K562 (cell line): ENCODE data around the gene PPL. TPM values are rescaled to one million over a fixed set of nuclear protein-coding genes. Genes with fewer than 3 reads are reported as not detected.

Experiments
- ATAC-seq: fragments of 200-7000 bp; cut with Tn5 transposase; 3 replicates; pipeline ENCODE4 v1.9.1; 2020; ENCODE audit warnings: moderate library complexity
- BruUV-seq: library from RNA; stranded (reverse); fragments of 400-500 nt; replicated peaks from 2 replicates; lab custom pipeline; 2021; lab: Mats Ljungman, UMichigan
- CTCF ChIA-PET: fragments of 300-600 bp; formaldehyde crosslinking; extraction: SDS; loops from one replicate; lab custom pipeline; 2021; ENCODE audit warnings: low intra/inter-chr PET ratio; lab: Yijun Ruan, JAX
- POLR2A ChIA-PET: fragments of 300-600, 350-650 bp; sonication (Branson Sonifier 250); formaldehyde crosslinking; extraction: SDS; loops from one replicate; lab custom pipeline; 2021; ENCODE audit warnings: antibody characterized with exemption, inconsistent platforms; lab: Yijun Ruan, JAX
- DNase-seq, 4 experiments: peaks; one replicate each; pipeline versions ENCODE4 v3.0.0 to v3.0.0-alpha.2; 2011 to 2018; ENCODE audit warnings: low spot score in 3 of 4, mixed read lengths in 3 of 4; ENCODE audit errors: extremely low read depth in 1 of 4
- FAIRE-seq: peaks from 2 replicates; lab custom pipeline; 2011; peaks lifted over from hg19 to GRCh38; lab: Jason Lieb, UNC
- H2AFZ ChIP-seq: 2 replicates; pipeline ENCODE4 v1.6.0; 2011; ENCODE audit warnings: low read depth, low read length, control low read depth, inconsistent platforms
- H3K27ac ChIP-seq: fragments of 200-600 bp; 3 replicates; pipeline ENCODE4 v1.8.0; 2011; ENCODE audit warnings: low read depth, mild to moderate bottlenecking, control low read depth, inconsistent platforms, low read length, moderate library complexity, mixed read lengths; ENCODE audit errors: extremely low read depth
- H3K27me3 ChIP-seq, 2 experiments: fragments of 300-600 bp in 1 of 2; 2 replicates in 1 of 2; 3 replicates in 1 of 2; pipeline versions ENCODE4 v1.6.0 to v1.8.0; 2011; ENCODE audit warnings: inconsistent platforms in 2 of 2, low read length in 2 of 2, mild to moderate bottlenecking in 1 of 2, mixed read lengths in 1 of 2, moderate library complexity in 1 of 2; ENCODE audit not compliant: control insufficient read depth in 2 of 2, insufficient read depth in 2 of 2
- H3K36me3 ChIP-seq: fragments of 300-600 bp; 3 replicates; pipeline ENCODE4 v1.8.0; 2011; ENCODE audit warnings: mild to moderate bottlenecking, low read length, inconsistent platforms; ENCODE audit not compliant: control insufficient read depth, insufficient read depth
- H3K4me1 ChIP-seq, 2 experiments: fragments of 200-600 bp in 1 of 2; replicated peaks in 1 of 2; 2 replicates in 1 of 2; 3 replicates in 1 of 2; pipeline versions ENCODE4 v1.5.1 to v1.8.0; 2011; ENCODE audit warnings: inconsistent platforms in 2 of 2, low read length in 2 of 2, mild to moderate bottlenecking in 1 of 2, mixed read lengths in 1 of 2, moderate library complexity in 1 of 2; ENCODE audit not compliant: control insufficient read depth in 2 of 2, insufficient read depth in 2 of 2
- H3K4me2 ChIP-seq: 2 replicates; pipeline ENCODE4 v1.6.1; 2011; ENCODE audit warnings: low read length, control low read depth, inconsistent platforms, mixed read lengths; ENCODE audit not compliant: insufficient read depth
- H3K4me3 ChIP-seq: fragments of 200-600 bp; sonication (generic), shearing (Covaris generic); 2 replicates; pipeline ENCODE4 v1.5.1; 2016; ENCODE audit warnings: control low read depth, inconsistent platforms
- H3K79me2 ChIP-seq: fragments of 200-600 bp; 3 replicates; pipeline ENCODE4 v1.8.0; 2011; ENCODE audit warnings: low read length, inconsistent platforms; ENCODE audit not compliant: control insufficient read depth, insufficient read depth
- H3K9ac ChIP-seq, 2 experiments: 2 replicates each; pipeline versions ENCODE4 v1.6.0 to v1.6.1; 2011; ENCODE audit warnings: low read depth in 2 of 2, low read length in 2 of 2, control low read depth in 1 of 2, inconsistent platforms in 1 of 2, mild to moderate bottlenecking in 1 of 2, mixed read lengths in 1 of 2; ENCODE audit not compliant: insufficient read depth in 1 of 2
- H3K9me1 ChIP-seq: one replicate; pipeline ENCODE4 v1.6.0; 2011; ENCODE audit warnings: inconsistent platforms, mild to moderate bottlenecking, low read length, moderate library complexity; ENCODE audit not compliant: control insufficient read depth, insufficient read depth
- H3K9me3 ChIP-seq: replicated peaks from 2 replicates; pipeline ENCODE4 v1.5.1; 2011; ENCODE audit warnings: low read depth, low read length, inconsistent platforms; ENCODE audit not compliant: control insufficient read depth, insufficient read depth
- H4K20me1 ChIP-seq: replicated peaks from 2 replicates; pipeline ENCODE4 v1.6.1; 2011; ENCODE audit warnings: low read length, inconsistent platforms, mixed read lengths; ENCODE audit not compliant: control insufficient read depth, insufficient read depth
- ARHGAP35 ChIP-seq: fragments of 450-650 bp; IDR thresholded peaks from 2 replicates; pipeline ENCODE4 v1.6.1; 2018; ENCODE audit not compliant: partially characterized antibody
- BMI1 ChIP-seq: fragments of 150-350 bp; IDR thresholded peaks from 2 replicates; pipeline ENCODE4 v1.6.1; 2014; ENCODE audit warnings: low read length
- CCNT2 ChIP-seq: IDR thresholded peaks from 2 replicates; pipeline ENCODE4 v1.6.1; 2011; ENCODE audit warnings: borderline replicate concordance, low read depth, mild to moderate bottlenecking, moderate library complexity, mixed read lengths, low read length; ENCODE audit not compliant: insufficient read length; ENCODE audit errors: extremely low read depth
- ETS2 ChIP-seq: IDR thresholded peaks from 2 replicates; pipeline ENCODE4 v1.6.1; 2016; ENCODE audit warnings: borderline replicate concordance, missing genetic modification characterization, mild to moderate bottlenecking, moderate library complexity, missing compliant biosample characterization; ENCODE audit not compliant: poor library complexity, severe bottlenecking
- MECOM ChIP-seq: fragments of 250-450 bp; sonication (Bioruptor Pico); IDR thresholded peaks from 2 replicates; pipeline ENCODE4 v1.8.0; 2022; ENCODE audit warnings: inconsistent platforms
- POLR2G ChIP-seq: fragments of 200-400 bp; formaldehyde crosslinking; IDR thresholded peaks from 2 replicates; pipeline ENCODE4 v1.6.1; 2017; ENCODE audit warnings: low read depth, mild to moderate bottlenecking, antibody characterized with exemption, low read length, moderate library complexity
- PTBP1 ChIP-seq: fragments of 200-400 bp; formaldehyde crosslinking; IDR thresholded peaks from 2 replicates; pipeline ENCODE4 v1.6.1; 2017; ENCODE audit warnings: low read depth, low read length
- RCOR1 ChIP-seq, 2 experiments: IDR thresholded peaks; 2 replicates each; pipeline ENCODE4 v1.6.1; 2012; ENCODE audit warnings: low read depth in 2 of 2, low read length in 2 of 2, borderline replicate concordance in 1 of 2, improper control_type of control experiment in 1 of 2
- SREBF2 ChIP-seq: sonication (generic); formaldehyde crosslinking; IDR thresholded peaks from 2 replicates; pipeline ENCODE4 v1.4.0; 2020; ENCODE audit warnings: mild to moderate bottlenecking, missing genetic modification reagents
- WGBS: fragments of 100-300 bp; shearing (Covaris generic); methylation state at CpG from one replicate; pipeline ENCODE4 v1.1.6; 2016; ENCODE audit warnings: low coverage, mixed read lengths; ENCODE audit not compliant: insufficient coverage; ENCODE audit errors: missing lambda C conversion rate; 5-methylcytosine and 5-hydroxymethylcytosine counted together
- in situ Hi-C: fragments of 300-500 bp; cut with MboI; formaldehyde crosslinking; loops from 4 replicates; pipeline ENCODE4 v1.15.0; 2018; ENCODE audit warnings: inconsistent platforms, mixed read lengths
- intact Hi-C: fragments of 100-400 bp; cut with micrococcal nuclease; formaldehyde crosslinking; loops from 2 replicates; pipeline ENCODE4 v1.14.2; 2022
- polyA plus RNA-seq, 8 experiments: library from polyadenylated mRNA; depleted of rRNA in 4 of 8; stranded (reverse) in 5 of 8; unstranded in 3 of 8; fragments of >200 nt; fragmentation: Nextera tagmentation in 2 of 8; fragmentation: Illumina TruSeq in 1 of 8; extraction: Ambion mirVana in 2 of 8; extraction: Trizol in 1 of 8; gene quantifications; 2 replicates each; pipeline versions ENCODE4 v1.2.1 to v1.2.3, GENCODE V29; 2011 to 2014; ENCODE audit warnings: inconsistent platforms in 1 of 8, missing spikeins in 1 of 8
- total RNA-seq, 7 experiments: library from RNA; depleted of rRNA in 6 of 7; stranded (reverse); fragments of >200 nt in 6 of 7; fragmentation: Illumina TruSeq in 2 of 7; extraction: Trizol in 2 of 7; gene quantifications; 2 replicates each; pipeline versions ENCODE4 v1.2.1 to v1.2.3, GENCODE V29; 2011 to 2021; ENCODE audit warnings: low replicate concordance in 1 of 7
- TF ChIP-seq, protein P1 (sequence below): sonication (generic); formaldehyde crosslinking; IDR thresholded peaks from 2 replicates; pipeline ENCODE4 v1.8.0; 2022; ENCODE audit warnings: missing genetic modification reagents, mild to moderate bottlenecking, moderate library complexity, borderline replicate concordance

Gene PPL
- total and polyA plus RNA-seq, 9 of the 15 experiments (the other 6 are each of a cell fraction or from before 2014, with no cell fraction given): 0.01 to 0.15 (median 0.07) TPM; not detected in 3

GRCh38 chr16:4893103-4893862, 43.7 kb downstream of the PPL start:
- peaks cover 12% of the 10 kb centered on the region for H4K20me1 ChIP-seq
- ATAC-seq (no peak), FAIRE-seq (no peak), DNase-seq (no peak)
- no peaks in the 10 kb centered on the region for H3K36me3 ChIP-seq
- H3K4me1 ChIP-seq: peaks cover 0 to 45% of the 10 kb centered on the region in 2 experiments; a peak in 2 of 5 replicates
- H2AFZ ChIP-seq: no peak overlapping the region
- peak overlapping the region in 1 of 2 experiments; percentile 21; a peak in 2 of 4 replicates for H3K9ac ChIP-seq
- in situ Hi-C loops: no loop called here
- intact Hi-C loops: no loop called here
- 48% methylated on average over 20 of the region's 26 CpGs for WGBS
- H3K9me3 ChIP-seq: no peaks in the 10 kb centered on the region; the same call in 1 of the 2 replicates
- no peak overlapping the region for H3K4me2 ChIP-seq
- TF ChIP-seq CCNT2 (no peak), ETS2 (tag) (no peak), PTBP1 (no peak), ARHGAP35 (no peak), POLR2G (peak; percentile 47; the same call in 1 of the 2 replicates), SREBF2 (CRISPR knock-in tag) (no peak), MECOM (CRISPR knock-in tag) (no peak), BMI1 (no peak), RCOR1 (IDR thresholded peaks at IDR 0.05; ENCODE audit: borderline replicate concordance in 1 of 2, low read depth in 2 of 2, low read length in 2 of 2) (no peak)
- TF ChIP-seq, protein P1, sequence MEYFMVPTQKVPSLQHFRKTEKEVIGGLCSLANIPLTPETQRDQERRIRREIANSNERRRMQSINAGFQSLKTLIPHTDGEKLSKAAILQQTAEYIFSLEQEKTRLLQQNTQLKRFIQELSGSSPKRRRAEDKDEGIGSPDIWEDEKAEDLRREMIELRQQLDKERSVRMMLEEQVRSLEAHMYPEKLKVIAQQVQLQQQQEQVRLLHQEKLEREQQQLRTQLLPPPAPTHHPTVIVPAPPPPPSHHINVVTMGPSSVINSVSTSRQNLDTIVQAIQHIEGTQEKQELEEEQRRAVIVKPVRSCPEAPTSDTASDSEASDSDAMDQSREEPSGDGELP (CRISPR knock-in tag): 0 out of 2 replicates have a peak, but pooled peaks have one; percentile 19
- H3K4me3 ChIP-seq: no peak overlapping the region
- H3K9me1 ChIP-seq: no peaks in the 10 kb centered on the region
- no peaks in the 10 kb centered on the region for H3K79me2 ChIP-seq
- BruUV-seq: no TSS peak
- H3K27ac ChIP-seq: no peak overlapping the region
- peaks cover 6 to 25% of the 10 kb centered on the region in 2 experiments; a peak in 3 of 5 replicates for H3K27me3 ChIP-seq
- ChIA-PET POLR2A (interaction anchor here (0.7 to 1.8 kb wide), 5 partner anchors 11 to 191 kb away, joined by 3 to 5 read pairs (median 3); no protein-coding TSS in a partner anchor), CTCF (no interaction called here)
